ENCODE results near the gene XPC.

Gene XPC

GRCh38 chr3:14132689-14133088 is 45.7 kb downstream of the XPC start:
- no peak overlapping the region for H3K4me3 ChIP-seq (ENCODE audit: low read depth, low read length)
- no peak for DNase-seq (ENCODE audit: low read depth)
- TF ChIP-seq CTCF (IDR thresholded peaks at IDR 0.05; ENCODE audit: low read depth, low read length, missing control alignments), result no peak

DNA sequence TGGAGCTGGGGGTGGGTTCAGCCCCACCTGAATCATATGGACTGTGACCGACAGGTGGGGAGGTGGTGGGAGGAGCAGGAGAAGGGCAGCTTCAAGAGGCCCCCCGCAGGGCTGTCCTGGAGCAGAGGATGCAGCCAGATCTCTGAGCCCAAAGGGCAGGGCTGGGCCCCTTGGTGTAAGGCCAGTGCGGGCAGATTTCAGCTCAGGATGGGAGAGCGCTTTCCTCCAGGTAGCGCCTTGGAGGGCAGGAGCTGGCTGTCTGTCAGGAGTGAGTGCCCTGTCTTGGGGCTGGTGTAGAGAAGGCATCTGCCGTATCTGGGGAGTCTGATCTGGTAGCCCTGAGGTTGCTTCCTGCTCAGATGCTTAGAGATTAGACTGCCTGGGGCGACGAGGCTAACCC is 46.3 kb downstream of the XPC start:
- no peak overlapping the region for H3K4me3 ChIP-seq (ENCODE audit: low read depth, low read length)
- no peak for TF ChIP-seq CTCF (IDR thresholded peaks at IDR 0.05; ENCODE audit: low read depth, low read length, missing control alignments)
- DNase-seq (ENCODE audit: low read depth), result no peak

- TF ChIP-seq CTCF (IDR thresholded peaks at IDR 0.05; ENCODE audit: low read depth, low read length, missing control alignments), result no peak
- no peak for DNase-seq (ENCODE audit: low read depth)
- H3K4me3 ChIP-seq (ENCODE audit: low read depth, low read length), result no peak overlapping the region
Measured at GRCh38 chr3:14131134-14131533, 47.3 kb downstream of the XPC start.

DNA sequence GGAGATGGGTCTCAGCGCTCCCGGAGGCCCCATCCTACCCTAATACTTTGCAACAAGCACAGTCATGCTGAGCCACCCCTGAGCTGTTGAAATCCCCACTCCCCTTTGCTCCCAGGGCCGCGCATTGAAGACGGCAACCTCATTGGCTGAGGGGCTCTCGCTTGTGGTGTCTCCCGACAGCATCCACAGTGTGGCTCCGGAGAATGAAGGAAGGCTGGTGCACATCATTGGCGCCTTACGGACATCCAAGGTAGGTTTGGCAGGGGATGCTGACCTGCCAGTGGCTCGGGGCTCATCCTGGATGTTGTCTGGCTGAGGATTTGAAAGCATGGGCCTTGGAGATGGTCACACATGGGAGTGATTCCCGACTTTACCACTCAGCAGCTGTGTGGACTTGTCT is 47.7 kb downstream of the XPC start:
- H3K4me3 ChIP-seq (ENCODE audit: low read depth, low read length), result no peak overlapping the region
- DNase-seq (ENCODE audit: low read depth), result no peak
- no peak for TF ChIP-seq CTCF (IDR thresholded peaks at IDR 0.05; ENCODE audit: low read depth, low read length, missing control alignments)

- H3K4me3 ChIP-seq (ENCODE audit: low read depth, low read length), result no peak overlapping the region
- no peak for TF ChIP-seq CTCF (IDR thresholded peaks at IDR 0.05; ENCODE audit: low read depth, low read length, missing control alignments)
- DNase-seq (ENCODE audit: low read depth), result no peak
Measured at GRCh38 chr3:14130230-14130629, 48.2 kb downstream of the XPC start.

DNA sequence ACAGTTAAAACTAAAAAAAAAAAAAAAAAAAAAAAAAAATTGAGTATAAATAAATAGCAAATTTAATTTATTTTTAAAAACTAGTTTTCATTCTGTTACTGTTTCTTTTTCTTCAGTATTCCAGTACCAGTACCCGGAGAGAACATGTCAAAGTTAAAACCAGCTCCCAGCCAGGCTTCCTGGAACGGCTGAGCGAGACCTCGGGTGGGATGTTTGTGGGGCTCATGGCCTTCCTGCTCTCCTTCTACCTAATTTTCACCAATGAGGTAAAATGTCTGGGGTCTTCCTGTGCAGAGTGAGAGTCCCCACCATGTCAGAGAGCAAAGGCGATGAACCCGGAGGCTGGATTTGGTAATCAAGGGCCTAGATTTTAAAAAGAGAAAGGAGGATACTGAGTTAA is 49.1 kb downstream of the XPC start:
- TF ChIP-seq CTCF (IDR thresholded peaks at IDR 0.05; ENCODE audit: low read depth, low read length, missing control alignments), result no peak
- no peak for DNase-seq (ENCODE audit: low read depth)
- no peak overlapping the region for H3K4me3 ChIP-seq (ENCODE audit: low read depth, low read length)

DNA sequence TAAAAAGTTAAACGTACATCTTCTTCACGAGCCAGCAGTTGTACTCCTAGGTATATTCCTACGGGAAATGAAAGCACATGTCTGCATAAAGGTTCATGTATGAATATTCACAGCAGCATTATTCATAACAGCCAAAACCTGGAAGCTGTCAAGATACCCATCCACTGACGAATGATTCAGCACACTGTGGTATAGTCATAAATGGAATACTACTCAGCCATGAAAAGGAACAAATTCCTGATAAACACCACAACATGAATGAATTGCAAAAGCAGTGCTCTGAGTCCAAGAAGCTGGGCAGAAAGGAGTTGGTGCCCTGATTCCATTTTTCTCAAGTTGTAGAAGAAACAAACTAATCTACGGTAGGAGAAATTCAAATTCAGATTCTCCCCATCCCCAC is 49.7 kb downstream of the XPC start:
- no peak overlapping the region for H3K4me3 ChIP-seq (ENCODE audit: low read depth, low read length)
- DNase-seq (ENCODE audit: low read depth), result no peak
- TF ChIP-seq CTCF (IDR thresholded peaks at IDR 0.05; ENCODE audit: low read depth, low read length, missing control alignments), result no peak
